ENCODE data around the gene PDZD7. TPM values are rescaled to one million over a fixed set of nuclear protein-coding genes. Genes with fewer than 3 reads are reported as not detected.

The PDZD7 gene
- total RNA-seq, 1 donor from 2014 or later, result 0.27 TPM

- peak overlapping the region; percentile 76 for H3K4me3 ChIP-seq
- peaks cover 64% of the 10 kb centered on the region for H3K4me1 ChIP-seq
- intact Hi-C loops (cut with micrococcal nuclease), result no loop called here
- no peaks in the 10 kb centered on the region for H3K36me3 ChIP-seq
- TF ChIP-seq, protein P1, sequence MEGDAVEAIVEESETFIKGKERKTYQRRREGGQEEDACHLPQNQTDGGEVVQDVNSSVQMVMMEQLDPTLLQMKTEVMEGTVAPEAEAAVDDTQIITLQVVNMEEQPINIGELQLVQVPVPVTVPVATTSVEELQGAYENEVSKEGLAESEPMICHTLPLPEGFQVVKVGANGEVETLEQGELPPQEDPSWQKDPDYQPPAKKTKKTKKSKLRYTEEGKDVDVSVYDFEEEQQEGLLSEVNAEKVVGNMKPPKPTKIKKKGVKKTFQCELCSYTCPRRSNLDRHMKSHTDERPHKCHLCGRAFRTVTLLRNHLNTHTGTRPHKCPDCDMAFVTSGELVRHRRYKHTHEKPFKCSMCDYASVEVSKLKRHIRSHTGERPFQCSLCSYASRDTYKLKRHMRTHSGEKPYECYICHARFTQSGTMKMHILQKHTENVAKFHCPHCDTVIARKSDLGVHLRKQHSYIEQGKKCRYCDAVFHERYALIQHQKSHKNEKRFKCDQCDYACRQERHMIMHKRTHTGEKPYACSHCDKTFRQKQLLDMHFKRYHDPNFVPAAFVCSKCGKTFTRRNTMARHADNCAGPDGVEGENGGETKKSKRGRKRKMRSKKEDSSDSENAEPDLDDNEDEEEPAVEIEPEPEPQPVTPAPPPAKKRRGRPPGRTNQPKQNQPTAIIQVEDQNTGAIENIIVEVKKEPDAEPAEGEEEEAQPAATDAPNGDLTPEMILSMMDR (IDR thresholded peaks at IDR 0.05; ENCODE audit: borderline replicate concordance), result peak; percentile 95
- peaks cover 50% of the 10 kb centered on the region for H3K27me3 ChIP-seq (ENCODE audit: low read depth)
- peak; percentile 69 for DNase-seq
- no peaks in the 10 kb centered on the region for H3K9me3 ChIP-seq (replicated peaks)
- peak overlapping the region; percentile 99 for H3K27ac ChIP-seq (replicated peaks)
Measured at GRCh38 chr10:101067356-101068083, 36.6 kb upstream of the PDZD7 start.

DNA sequence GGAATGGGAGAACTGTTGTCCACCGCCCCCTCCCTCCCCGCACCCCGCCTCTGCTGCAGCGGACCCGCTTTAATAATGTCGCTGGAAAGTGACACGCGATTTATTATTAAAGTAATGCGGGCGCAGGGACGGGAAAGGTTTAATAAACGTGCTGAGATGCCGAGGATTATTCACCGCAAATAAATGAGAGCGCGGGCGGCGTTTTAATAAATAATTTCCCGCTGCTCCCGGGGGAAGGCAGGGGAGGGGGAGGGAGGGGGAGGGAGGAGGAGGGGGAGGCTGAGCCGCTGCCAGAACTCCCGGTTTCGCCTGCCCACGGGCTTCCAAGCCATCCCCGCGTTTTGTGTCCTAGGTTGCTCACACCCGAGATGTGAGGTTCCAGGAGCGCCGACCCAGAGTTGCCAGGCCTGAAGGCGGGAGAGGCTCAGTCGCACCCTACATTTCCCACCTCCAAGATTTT is 36.0 kb upstream of the PDZD7 start:
- intact Hi-C loops (cut with micrococcal nuclease), result no loop called here
- H3K4me3 ChIP-seq, result peak overlapping the region; percentile 76
- no peak for DNase-seq
- H3K9me3 ChIP-seq (replicated peaks), result no peaks in the 10 kb centered on the region
- TF ChIP-seq, protein P1 (IDR thresholded peaks at IDR 0.05; ENCODE audit: borderline replicate concordance), result no peak
- H3K36me3 ChIP-seq, result no peaks in the 10 kb centered on the region
- peaks cover 44% of the 10 kb centered on the region for H3K27me3 ChIP-seq (ENCODE audit: low read depth)
- H3K27ac ChIP-seq (replicated peaks), result peak overlapping the region; percentile 99
- H3K4me1 ChIP-seq, result peaks cover 64% of the 10 kb centered on the region

DNA sequence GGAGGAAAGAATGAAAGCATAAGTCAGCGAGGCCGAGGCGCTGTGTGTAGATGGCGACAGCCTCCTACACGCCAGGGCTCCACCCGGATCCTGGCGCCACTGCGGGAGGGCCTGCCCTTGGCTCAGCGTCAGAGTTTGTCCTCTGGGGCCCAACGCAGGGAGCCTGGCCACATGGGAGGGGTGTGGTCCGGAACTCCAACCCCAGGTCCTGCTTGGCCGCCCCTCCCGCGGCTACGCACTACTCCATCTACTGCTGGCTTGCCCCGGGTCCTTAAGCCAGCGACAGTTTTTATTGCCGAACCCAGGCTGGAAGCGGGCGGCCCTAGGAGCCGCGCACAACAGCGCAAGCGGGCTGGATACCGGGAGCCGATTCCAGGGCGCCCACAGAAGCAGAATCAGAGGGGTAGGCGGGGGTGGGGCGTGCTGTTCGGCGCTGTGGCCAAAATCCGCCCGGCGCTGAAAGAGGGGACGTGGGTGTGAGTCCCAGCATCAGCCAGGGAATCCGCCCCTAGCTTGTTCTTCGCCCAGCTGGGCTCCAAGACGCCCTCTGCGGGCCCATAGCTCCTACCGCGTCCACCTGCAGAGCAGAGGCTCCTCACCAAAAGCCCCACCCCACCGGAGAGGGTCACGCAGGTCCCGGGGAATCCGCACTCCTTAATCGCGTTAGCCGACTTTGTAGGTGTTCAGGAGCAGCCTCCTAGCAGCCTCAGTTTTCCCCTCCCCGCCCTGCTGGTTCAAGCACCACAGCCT is 35.4 kb upstream of the PDZD7 start:
- DNase-seq, result peak; percentile 83
- Histone ChIP-seq H3K4me3 (peak overlapping the region; percentile 76), H3K27me3 (ENCODE audit: low read depth) (peaks cover 40% of the 10 kb centered on the region)

DNA sequence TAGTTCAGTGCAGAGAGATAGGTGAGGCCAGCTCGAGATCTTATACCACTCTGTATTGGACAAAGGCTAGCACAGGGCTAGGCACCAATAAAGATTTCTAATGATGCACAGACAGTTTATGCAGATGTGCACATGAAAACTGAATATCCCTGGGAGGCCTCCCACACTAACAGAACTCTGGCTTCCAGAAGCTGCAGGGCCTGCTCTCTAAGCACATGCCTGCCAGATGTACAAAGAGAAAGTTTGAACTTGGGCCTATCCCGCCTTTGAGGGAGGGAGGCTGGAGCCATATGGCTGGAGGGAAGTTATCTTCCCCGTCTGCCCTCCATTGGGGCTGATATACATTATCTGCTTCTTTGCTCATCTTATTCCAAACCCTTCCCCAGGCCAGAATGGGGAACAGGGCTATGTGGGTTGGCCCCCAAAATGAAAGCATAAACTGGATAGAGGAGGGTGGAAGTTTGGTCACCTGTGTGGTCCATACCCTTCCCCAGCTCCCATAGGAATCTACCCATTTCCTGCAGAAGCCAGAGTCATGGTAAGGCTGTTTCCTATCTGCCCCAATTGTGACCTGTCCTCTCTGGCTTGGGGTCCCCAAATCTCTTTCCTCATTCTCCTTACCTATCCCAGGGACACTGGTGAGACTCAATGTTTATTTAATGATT is 34.7 kb upstream of the PDZD7 start:
- Histone ChIP-seq H3K27ac (replicated peaks) (peak overlapping the region; percentile 99), H3K9me3 (replicated peaks) (no peaks in the 10 kb centered on the region), H3K36me3 (no peaks in the 10 kb centered on the region), H3K4me1 (peaks cover 73% of the 10 kb centered on the region), H3K27me3 (ENCODE audit: low read depth) (peaks cover 40% of the 10 kb centered on the region), H3K4me3 (peak overlapping the region; percentile 76)
- intact Hi-C loops (cut with micrococcal nuclease), result no loop called here
- TF ChIP-seq, protein P1 (IDR thresholded peaks at IDR 0.05; ENCODE audit: borderline replicate concordance), result no peak
- DNase-seq, result no peak

More for the DNA sequence above, 35.4 kb upstream of the PDZD7 start:
- no peaks in the 10 kb centered on the region for H3K9me3 ChIP-seq (replicated peaks)
- TF ChIP-seq, protein P1 (IDR thresholded peaks at IDR 0.05; ENCODE audit: borderline replicate concordance), result peak; percentile 57
- H3K36me3 ChIP-seq, result no peaks in the 10 kb centered on the region
- H3K4me1 ChIP-seq, result peaks cover 66% of the 10 kb centered on the region
- intact Hi-C loops (cut with micrococcal nuclease), result no loop called here
- peak overlapping the region; percentile 99 for H3K27ac ChIP-seq (replicated peaks)

GRCh38 chr10:101064415-101065030 is 33.6 kb upstream of the PDZD7 start:
- intact Hi-C loops (cut with micrococcal nuclease), result no loop called here
- Histone ChIP-seq H3K27me3 (ENCODE audit: low read depth) (peaks cover 40% of the 10 kb centered on the region), H3K4me1 (peaks cover 84% of the 10 kb centered on the region)

More at GRCh38 chr10:101064415-101065030, 33.6 kb upstream of the PDZD7 start:
- Histone ChIP-seq H3K27ac (replicated peaks) (peak overlapping the region; percentile 99), H3K4me3 (no peak overlapping the region), H3K9me3 (replicated peaks) (no peaks in the 10 kb centered on the region), H3K36me3 (no peaks in the 10 kb centered on the region)
- no peak for DNase-seq
- TF ChIP-seq, protein P1 (IDR thresholded peaks at IDR 0.05; ENCODE audit: borderline replicate concordance), result no peak
